ENCODE data around the gene NFIB.

- TF ChIP-seq CTCF (IDR thresholded peaks at IDR 0.05) (no peak), RFX5 (IDR thresholded peaks at IDR 0.05; ENCODE audit: low read length) (no peak), REST (IDR thresholded peaks at IDR 0.05; ENCODE audit: low read depth, low read length) (no peak), EP300 (IDR thresholded peaks at IDR 0.05; ENCODE audit: borderline replicate concordance in 1 of 2, low read depth in 1 of 2, low read length in 1 of 2) (peak; percentile 68 to 71; a peak in 3 of 4 replicates), POLR2AphosphoS5 (IDR thresholded peaks at IDR 0.05; ENCODE audit: low read depth, low read length) (peak; percentile 57; the same call in 1 of the 2 replicates), TAF1 (IDR thresholded peaks at IDR 0.05; ENCODE audit: borderline replicate concordance, low read depth, low read length) (no peak), YY1 (IDR thresholded peaks at IDR 0.05; ENCODE audit: low read depth) (no peak), RAD21 (IDR thresholded peaks at IDR 0.05; ENCODE audit: low read length) (peak; percentile 20; the same call in 1 of the 2 replicates), FOXJ3 (CRISPR knock-in tag; IDR thresholded peaks at IDR 0.05) (no peak), EZH2phosphoT487 (IDR thresholded peaks at IDR 0.05; ENCODE audit: borderline replicate concordance, low read depth) (no peak), SIN3A (IDR thresholded peaks at IDR 0.05; ENCODE audit: borderline replicate concordance, low read depth, low read length) (no peak), ZBTB33 (IDR thresholded peaks at IDR 0.05; ENCODE audit: borderline replicate concordance, low read depth) (0 out of 2 replicates have a peak, but pooled peaks have one; percentile 28), NFIC (IDR thresholded peaks at IDR 0.05; ENCODE audit: borderline replicate concordance) (peak; percentile 86), MXI1 (IDR thresholded peaks at IDR 0.05; ENCODE audit: low read depth, low read length) (no peak)
Observed at GRCh38 chr9:14057368-14058324, 256.3 kb downstream of the NFIB start.

All from SK-N-SH (cell line).